Activated CD8-positive, alpha-beta memory T cell treated with anti-CD3 and anti-CD28 coated beads for 24 hours (primary cell): Measurements from ENCODE around the gene PIMREG.
A peak's percentile ranks its signal among the peaks of the same experiment; 100 is the strongest.

ENCODE experiments used
- DNase-seq: peaks from one replicate; pipeline ENCODE4 v3.0.0-alpha.2; 2020

Gene PIMREG

GRCh38 chr17:6443692-6444570, at the start of gene PIMREG:
PIMREG (plus strand) TSS chr17:6444455; CDS start chr17:6445111, 656 bp downstream.
- peak; percentile 96 for DNase-seq

DNA sequence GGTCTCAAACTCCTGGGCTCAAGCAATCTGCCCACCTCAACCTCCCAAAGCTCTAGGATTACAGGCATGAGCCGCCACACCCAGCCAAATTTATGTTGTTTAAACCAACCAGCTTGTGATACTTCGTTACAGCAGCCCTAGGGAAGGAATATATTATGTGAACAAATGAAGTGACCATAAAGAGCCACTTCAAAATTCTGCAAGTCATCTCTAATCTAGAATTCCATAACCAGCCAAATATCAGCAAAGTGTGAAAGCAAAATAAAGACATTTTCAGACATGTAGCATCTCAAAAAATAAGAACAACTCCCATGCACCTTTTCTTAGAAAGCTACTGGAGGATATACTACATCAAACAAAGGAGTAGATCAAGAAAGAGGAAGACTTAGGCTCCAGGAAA, 45.3 kb upstream of the PIMREG start:
- no peak for DNase-seq

DNA sequence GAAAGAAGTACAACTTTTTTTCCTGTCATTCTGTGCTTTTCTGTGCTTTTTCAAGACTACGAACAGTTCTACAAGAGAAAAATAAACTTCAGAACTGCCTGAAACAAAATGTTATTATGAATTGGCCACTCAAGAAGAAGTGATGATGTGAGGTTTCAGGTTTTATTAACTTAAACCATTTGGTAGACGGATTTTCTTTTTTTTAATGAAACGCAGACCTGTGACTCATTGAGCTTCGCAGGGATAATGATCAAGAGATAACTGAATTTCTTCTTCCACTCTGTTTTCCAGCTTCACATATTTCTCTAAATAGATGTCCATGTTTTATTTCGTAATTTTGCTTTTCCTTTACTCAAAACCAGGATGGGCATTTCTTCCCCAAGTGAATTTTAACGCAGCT, 42.0 kb upstream of the PIMREG start:
- no peak for DNase-seq

- DNase-seq = no peak
Observed at GRCh38 chr17:6408276-6408675, 36.0 kb upstream of the PIMREG start.

DNA sequence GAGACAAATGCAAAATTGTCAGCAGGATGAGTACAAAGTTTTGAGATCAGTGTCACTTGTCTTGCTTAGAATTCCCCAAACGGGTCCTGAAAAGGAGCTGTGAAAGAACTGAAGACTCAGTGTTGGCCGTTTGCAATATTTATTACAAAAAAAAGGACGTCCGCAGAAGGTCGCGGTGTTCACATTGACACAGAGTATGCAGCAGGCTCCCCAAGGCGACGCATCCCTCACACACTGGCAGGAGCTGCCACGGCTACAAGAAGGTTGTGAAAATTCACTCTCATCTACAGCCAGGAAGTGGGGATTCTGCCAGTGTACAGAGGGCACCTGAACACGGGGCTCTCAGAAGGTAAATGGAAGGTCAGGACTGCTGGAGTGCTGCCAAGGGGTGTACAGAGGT, 35.5 kb upstream of the PIMREG start:
- no peak for DNase-seq

DNA sequence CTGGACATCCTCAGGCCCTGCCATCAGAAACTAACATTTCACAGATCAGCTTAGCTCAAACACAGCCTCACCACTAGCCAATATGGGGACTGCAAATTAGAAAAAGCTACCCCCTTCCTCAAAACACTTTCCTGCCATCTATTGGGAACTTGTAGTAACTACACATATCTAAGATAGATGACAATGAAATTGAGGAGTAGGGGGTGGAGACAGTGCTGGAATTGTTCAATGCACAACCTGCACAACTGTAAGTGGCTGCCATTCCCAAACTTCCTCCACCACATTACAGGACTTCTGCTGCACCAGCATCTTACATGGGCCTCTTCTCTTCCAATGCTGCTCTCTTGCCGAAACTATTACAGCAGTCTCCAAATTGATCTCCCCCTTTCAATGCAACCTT, 31.2 kb upstream of the PIMREG start:
- DNase-seq = no peak

- DNase-seq = no peak
Observed at GRCh38 chr17:6415616-6416015, 28.6 kb upstream of the PIMREG start.

DNA sequence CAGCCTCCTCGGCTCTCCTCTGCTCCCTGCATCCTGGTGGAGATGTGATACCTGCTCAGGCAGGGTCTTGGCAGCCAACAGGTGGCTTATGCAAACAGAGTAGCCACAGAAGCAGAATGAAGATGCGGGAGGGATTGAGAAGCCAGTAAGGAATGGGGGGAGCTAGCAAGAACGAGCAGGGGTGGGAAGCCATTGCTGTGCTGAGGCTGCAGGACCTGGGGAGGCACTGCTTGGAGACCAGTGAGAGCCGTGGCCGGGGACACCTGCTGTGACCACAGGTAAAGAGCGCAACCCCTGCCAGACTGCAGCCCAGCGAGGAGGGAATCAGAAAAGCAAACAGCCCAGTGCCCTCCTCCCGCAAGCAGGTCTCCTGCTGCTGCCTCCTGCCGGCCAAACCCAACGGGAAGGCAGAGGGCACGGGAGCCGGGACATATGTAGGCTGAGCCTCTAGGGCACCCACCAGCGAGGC, 24.0 kb upstream of the PIMREG start:
- no peak for DNase-seq

- peak; percentile 88 for DNase-seq
Observed at GRCh38 chr17:6421700-6422604, 22.3 kb upstream of the PIMREG start.

GRCh38 chr17:6422654-6423241, 21.5 kb upstream of the PIMREG start:
- no peak for DNase-seq

DNA sequence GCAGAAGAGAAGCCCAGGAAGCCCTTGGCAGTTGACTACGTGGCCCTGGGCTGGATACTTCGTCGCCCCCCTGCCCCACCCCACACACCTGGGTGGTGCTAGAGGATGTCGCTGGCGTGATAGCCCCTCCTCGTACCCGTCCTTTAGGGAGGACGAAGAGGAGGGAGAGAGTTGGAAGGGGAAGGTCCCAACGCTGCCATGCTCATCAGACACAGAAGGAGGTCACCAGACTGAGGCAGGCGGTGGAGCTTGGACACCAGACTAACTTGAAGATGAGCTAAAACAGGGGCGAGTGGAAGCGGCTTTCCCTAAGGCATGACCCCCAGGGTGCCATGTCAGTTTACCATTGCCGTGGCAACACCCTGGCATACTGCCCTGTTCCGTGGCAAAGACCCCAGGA, 20.3 kb upstream of the PIMREG start:
- DNase-seq = no peak

- DNase-seq = no peak
Observed at GRCh38 chr17:6425407-6425806, 18.8 kb upstream of the PIMREG start.

DNA sequence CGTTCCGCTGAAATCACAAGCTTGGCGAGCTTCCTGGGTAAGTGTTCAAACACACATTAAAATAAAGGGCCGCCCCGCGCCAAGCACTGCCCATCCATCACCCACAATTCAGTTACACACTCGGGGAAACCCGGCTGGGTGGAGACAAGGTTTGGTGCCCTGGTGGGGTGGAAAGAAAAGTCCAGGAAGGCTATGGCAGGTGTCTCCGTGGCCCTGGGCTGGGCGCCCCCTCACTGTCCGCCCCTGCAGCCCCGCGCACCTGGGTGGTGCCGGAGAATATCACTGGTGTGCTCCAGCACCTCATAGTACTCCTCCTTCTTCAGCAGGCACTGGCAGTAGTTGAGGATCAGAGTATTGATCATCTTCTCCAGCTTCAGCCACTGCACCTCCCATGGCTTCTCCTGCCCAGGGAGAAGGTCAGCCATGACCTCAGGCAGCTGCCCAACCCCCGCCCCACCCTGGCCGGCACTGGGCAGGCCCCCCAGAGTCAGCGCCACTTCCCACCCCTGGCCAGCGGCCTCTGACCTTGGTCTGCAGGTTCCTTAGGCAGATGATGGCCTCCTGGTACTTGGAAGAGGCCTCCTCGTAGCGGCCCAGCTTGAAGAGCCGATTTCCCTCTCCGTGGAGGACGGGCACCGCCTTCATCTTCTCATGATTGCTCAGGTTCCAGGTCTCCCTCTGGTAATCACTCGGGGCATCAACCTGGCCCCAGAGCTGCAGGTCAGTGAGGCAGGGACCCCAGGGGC, 17.7 kb upstream of the PIMREG start:
- no peak for DNase-seq

- DNase-seq = peak; percentile 68
Observed at GRCh38 chr17:6427279-6427781, 16.9 kb upstream of the PIMREG start.

DNA sequence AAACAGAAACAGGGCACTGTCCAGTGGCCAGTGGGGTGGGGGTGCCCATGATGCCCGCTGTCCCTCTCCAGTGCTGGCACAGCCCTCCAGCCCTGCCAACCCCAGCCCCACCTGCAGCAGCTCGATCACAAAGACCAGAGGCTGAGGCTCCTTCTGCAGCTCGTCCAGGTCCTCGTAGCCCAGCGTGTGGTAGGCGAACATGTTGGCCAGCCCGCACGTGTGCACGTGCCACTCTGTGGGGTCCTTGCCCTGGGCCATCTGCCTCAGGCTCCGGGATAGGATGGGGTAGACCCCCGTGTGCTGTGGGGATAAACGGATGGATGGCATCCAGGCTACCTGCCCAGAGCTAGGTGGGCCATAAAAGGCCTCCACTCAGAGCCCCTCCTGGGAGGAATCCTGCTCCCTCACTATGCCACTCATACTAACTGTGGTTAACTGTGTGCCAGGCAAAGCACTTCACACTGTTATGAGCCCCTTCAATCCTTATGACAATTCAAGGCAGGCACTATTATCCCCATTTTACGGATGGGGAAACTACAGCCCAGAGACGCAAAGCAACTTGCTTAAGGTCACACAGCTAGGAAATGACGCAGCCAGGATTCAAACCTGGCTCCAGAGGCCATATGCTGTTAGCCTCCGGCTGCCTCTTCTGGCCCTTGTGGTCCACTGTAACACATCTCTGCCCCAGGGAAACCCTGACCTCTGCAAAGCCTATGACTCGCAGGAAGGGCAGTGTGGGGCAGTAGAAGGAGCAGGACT, 15.9 kb upstream of the PIMREG start:
- DNase-seq = no peak

DNA sequence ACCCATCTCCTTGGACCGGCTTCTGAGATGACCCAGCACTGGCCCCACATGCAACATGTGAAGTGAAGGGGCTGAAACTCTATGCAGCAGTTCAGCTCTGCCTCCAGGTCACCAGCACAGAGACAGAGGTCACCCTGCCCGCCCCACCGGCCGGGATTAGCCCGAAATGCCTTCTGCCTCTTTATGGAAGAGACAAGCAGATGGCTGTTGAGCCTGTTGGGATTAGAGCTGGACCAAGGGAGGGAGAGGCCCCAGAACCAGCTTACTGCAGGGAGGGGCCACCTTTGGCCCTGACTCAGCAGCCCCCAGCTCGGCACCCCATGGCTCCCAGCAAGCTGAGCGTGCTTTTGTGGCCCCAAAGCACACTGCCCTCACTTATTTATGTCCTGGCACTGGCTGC, 15.0 kb upstream of the PIMREG start:
- DNase-seq = no peak

GRCh38 chr17:6430769-6431168, 13.5 kb upstream of the PIMREG start:
- DNase-seq = no peak

DNA sequence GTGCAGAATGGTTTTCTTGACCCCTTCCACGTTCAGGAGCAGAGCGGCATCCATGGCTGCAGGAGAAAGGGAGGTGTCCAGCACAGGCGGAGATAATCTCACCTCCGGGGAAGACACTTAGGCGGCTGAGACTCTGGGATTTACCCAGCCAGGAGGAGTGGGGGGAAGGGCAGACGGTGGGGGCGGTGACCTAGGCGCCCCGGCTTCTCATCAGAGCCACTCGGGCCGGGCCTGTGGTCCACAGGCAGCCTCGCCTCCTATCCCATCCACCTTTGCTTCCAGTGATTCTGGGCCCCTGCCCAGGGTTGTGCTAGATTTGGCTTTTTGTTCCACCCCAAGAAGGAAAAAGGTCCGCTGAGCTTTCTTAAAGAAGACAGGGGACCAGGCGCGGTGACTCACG, 9.2 kb upstream of the PIMREG start, which contains the start of gene AIPL1:
AIPL1 (minus strand) TSS at position 71 of the 400 bp plus-strand sequence; CDS start at position 54, 17 bp downstream.
- DNase-seq = no peak

DNA sequence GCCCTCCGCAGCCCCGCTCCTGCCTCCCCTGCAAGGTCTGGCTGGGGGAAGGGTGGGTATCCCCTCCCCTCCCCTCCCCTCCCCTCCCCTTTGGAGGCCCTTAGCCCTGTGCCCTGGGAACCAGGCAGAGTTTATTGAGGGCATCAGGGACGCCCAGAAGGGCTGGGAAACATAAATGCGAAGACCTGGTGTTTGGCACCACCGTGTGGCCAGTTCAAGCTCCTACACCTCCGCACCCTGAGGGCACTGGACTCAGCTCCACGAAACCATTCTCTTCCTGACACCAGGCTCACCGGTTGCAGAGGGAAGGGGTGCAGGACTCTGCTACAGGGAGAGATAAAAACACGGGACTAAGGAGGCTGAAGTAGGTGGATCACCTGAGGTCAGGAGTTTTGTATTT, 8.3 kb upstream of the PIMREG start:
- peak; percentile 78 for DNase-seq

DNA sequence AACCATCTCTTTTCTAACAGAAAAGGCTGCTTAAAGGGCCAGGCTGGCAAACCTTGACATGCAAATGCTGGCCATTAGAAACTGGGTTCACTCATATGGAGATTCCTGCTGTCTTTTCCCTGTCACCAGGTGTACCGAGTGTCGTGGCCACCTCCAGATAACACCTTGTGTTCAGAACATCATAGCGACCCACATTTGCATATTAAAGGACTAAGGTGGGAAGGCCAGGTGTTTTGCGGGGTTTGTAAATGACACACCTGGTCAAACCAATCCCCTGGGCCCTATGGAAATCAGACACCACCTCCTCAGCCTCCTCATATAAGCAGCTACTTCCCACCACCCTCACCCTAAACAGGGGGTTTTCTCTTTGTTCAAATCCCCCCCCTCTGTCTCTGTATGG, 6.8 kb upstream of the PIMREG start:
- no peak for DNase-seq

DNA sequence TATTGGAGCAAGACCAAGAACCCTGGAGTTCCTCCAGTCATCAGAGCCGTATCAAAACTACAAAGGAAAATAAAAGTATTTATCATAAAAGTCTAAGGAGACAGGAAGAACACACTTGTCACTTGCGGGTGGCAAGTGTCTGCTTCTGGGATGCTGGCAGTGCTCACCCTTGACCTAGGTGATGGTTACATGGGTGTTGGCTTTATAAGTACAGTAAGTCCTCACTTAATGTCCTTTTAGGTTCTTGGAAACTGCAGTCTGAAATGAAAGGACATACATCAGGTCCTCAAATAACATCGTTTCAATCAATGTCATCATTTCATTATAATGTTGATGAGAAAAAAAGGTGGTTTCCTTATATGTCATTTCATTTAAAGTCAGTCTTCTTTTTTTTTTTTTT, 6.3 kb upstream of the PIMREG start:
- DNase-seq = no peak

- DNase-seq = no peak
Observed at GRCh38 chr17:6439951-6440350, 4.3 kb upstream of the PIMREG start.
